ENCODE data around the gene ARHGAP26. TPM values are rescaled to one million over a fixed set of nuclear protein-coding genes. Genes with fewer than 3 reads are reported as not detected.

The ARHGAP26 gene
- total RNA-seq, 1 donor from 2014 or later = 18.7 TPM

- H3K4me1 Mint-ChIP-seq (ENCODE audit: unreplicated experiment) = peaks cover 13% of the 10 kb centered on the region
- H3K27me3 Mint-ChIP-seq = peaks cover 14% of the 10 kb centered on the region
Measured at GRCh38 chr5:142737179-142737578, 33.0 kb upstream of the ARHGAP26 start.

DNA sequence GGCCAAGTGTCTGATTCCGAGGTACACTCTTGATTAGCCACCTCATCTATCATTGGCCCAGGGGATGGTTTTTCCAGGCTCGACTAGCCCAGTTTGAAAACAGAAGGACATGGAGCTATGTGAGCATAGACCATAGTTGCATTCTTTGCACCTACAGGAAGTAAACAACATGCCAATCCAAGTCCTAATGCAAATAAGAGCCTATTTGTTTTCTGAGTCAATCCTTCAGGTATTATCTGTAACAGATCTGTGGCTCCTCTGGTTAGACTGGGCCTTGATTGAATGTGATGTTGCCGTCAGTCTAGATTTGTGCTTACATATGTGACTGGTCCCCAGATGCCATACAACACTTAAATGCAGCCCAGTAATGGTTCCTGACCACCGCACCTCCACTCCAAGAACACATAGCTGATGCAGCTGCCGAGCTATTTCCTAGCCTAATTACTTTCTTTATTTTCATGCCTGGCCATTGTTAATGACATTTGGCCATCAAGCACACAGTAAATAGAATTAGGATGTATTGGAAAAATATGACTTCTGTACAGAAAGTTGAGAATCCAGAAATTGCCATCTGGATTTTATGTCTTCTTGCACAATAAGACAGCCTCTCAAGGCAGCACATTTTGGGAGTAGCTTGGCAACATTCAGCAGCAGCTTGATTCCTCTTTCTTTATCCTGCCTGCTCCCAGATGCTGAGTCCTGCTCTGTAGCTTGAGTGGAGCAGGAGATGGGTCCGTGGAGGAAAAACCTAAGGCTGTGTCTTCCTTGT is 29.5 kb upstream of the ARHGAP26 start:
- no peak for DNase-seq (ENCODE audit: extremely low spot score, unreplicated experiment)
- no peak for TF ChIP-seq CTCF (conservative IDR thresholded peaks at IDR 0.05)
- Mint-ChIP-seq H3K27me3 (peaks cover 12% of the 10 kb centered on the region), H3K4me1 (ENCODE audit: unreplicated experiment) (peaks cover 5% of the 10 kb centered on the region), H3K36me3 (no peaks in the 10 kb centered on the region), H3K4me3 (no peak overlapping the region), H3K27ac (no peak overlapping the region), H3K9me3 (peaks cover 4% of the 10 kb centered on the region)

More at GRCh38 chr5:142737179-142737578, 33.0 kb upstream of the ARHGAP26 start:
- no peak overlapping the region for H3K27ac Mint-ChIP-seq
- peaks cover 4% of the 10 kb centered on the region for H3K9me3 Mint-ChIP-seq
- no peak for DNase-seq (ENCODE audit: extremely low spot score, unreplicated experiment)
- TF ChIP-seq CTCF (conservative IDR thresholded peaks at IDR 0.05) = no peak
- H3K36me3 Mint-ChIP-seq = no peaks in the 10 kb centered on the region
- no peak overlapping the region for H3K4me3 Mint-ChIP-seq

DNA sequence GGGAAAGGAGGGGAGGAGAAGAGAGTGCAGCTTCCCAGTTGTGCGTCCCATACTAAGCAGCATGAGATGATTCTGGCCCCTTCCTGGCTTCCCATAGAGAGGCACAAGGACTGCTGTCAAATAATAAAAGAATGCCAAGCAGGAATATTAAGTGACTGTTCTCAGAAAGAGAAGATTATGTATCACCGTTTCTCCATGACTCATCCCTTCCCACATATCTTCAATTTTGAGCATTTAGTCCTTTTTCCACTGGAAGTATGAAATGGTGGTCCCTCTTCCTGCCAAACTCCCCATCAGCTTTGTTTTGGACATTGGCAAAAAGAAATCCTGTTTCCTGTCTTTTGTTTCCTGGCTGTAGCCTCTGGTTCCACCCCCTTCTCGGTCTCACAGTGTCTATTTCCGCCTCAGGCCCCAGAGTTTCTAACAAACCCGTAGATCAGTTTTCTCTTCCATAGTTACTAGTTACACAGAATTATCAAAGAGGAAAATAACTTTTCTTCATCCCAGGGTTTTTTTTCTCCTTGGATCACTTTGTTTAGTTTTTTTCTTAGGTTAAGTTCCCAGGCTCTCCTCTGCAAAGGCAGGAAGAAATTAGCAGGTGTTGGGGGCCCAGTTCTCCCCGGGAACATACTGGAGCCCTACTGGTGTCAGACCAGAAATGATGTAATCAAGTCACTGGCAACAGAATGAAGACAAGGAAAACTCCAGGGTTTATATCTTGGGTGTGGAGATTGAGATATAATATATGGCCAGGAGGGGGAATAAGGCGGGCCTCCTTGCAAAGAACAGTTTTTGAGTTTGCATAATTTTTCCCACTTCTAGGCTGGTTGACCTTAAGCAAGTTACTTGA is 26.4 kb upstream of the ARHGAP26 start:
- no peaks in the 10 kb centered on the region for H3K36me3 Mint-ChIP-seq
- peaks cover 4% of the 10 kb centered on the region for H3K9me3 Mint-ChIP-seq
- H3K4me3 Mint-ChIP-seq = no peak overlapping the region
- DNase-seq (ENCODE audit: extremely low spot score, unreplicated experiment) = no peak
- peaks cover 8% of the 10 kb centered on the region for H3K27me3 Mint-ChIP-seq
- TF ChIP-seq CTCF (conservative IDR thresholded peaks at IDR 0.05) = no peak
- H3K4me1 Mint-ChIP-seq (ENCODE audit: unreplicated experiment) = peaks cover 5% of the 10 kb centered on the region
- H3K27ac Mint-ChIP-seq = peak overlapping the region; percentile 21

DNA sequence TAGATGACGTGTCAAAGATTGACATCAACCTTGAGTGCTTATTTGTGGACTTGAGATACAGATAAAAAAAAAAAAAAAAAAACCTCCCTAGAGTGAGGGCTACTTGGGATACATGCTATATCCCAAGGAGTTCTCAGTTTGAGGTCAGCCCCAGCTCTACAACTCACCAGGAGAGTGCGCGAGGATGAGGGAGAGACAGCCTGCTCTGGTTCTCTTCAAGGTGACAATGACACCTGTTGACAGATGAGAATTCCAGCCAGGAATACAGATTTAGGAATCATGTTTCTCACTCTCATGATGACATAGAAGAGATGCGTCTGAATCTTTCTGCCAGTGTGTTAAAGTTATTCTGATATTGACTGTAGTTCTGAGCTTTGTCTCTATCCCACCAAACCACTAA is 24.9 kb upstream of the ARHGAP26 start:
- H3K9me3 Mint-ChIP-seq = no peaks in the 10 kb centered on the region
- H3K4me1 Mint-ChIP-seq (ENCODE audit: unreplicated experiment) = peaks cover 5% of the 10 kb centered on the region
- DNase-seq (ENCODE audit: extremely low spot score, unreplicated experiment) = no peak
- H3K27me3 Mint-ChIP-seq = peaks cover 3% of the 10 kb centered on the region
- no peaks in the 10 kb centered on the region for H3K36me3 Mint-ChIP-seq
- no peak for TF ChIP-seq CTCF (conservative IDR thresholded peaks at IDR 0.05)
- no peak overlapping the region for H3K4me3 Mint-ChIP-seq
- H3K27ac Mint-ChIP-seq = no peak overlapping the region

DNA sequence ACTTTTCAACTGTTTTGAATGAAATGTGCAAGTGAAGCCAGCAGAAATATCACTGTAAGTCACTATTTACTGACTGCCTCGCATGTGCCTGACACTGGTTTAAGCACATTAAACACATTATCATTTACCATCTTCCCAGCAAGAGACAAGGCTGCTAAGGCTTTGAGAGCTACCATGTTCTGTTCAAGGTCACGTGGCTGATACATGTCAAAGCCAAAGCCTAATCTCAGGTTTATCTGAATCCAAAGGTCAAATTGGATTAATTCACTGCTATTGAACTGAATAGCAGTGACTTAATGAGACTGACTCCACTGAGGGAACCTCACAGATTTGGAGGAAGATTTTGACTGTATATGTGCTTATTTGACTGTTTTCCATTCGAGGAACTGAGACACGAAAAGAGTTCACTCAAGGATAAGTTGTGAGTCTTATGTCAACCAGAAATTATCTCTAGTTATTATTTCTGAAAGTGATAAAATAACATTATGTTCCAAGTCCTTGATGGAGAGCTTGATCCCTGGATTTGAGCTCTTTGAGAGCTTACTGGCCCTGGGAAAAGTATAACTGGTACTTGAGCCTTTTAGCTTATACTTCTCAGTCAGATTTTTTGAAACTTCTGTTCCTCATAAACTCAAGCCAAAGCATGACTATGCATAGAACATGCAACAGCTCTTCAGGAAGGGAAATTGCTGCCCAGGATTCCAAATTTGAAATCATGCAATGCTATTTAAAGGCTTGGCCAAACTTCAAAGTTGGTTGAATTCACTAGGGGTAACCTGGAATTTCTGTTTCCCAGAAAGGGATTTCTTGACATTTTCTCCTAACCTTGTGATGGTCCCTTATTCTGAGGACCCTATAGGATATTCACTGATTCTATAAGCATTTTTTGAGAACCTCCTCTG is 23.4 kb upstream of the ARHGAP26 start:
- TF ChIP-seq CTCF (conservative IDR thresholded peaks at IDR 0.05) = no peak
- Mint-ChIP-seq H3K4me1 (ENCODE audit: unreplicated experiment) (peaks cover 5% of the 10 kb centered on the region), H3K27ac (no peak overlapping the region), H3K4me3 (no peak overlapping the region), H3K27me3 (no peaks in the 10 kb centered on the region), H3K36me3 (no peaks in the 10 kb centered on the region), H3K9me3 (no peaks in the 10 kb centered on the region)
- DNase-seq (ENCODE audit: extremely low spot score, unreplicated experiment) = no peak

Data from type B pancreatic cell (in vitro differentiated cells).